Hepatocyte (in vitro differentiated cells): ENCODE results near the gene TBC1D22B. TPM values are rescaled to one million over a fixed set of nuclear protein-coding genes. Genes with fewer than 3 reads are reported as not detected.
A peak's percentile ranks its signal among the peaks of the same experiment; 100 is the strongest.

Experiments used
- DNase-seq: peaks from one replicate; pipeline ENCODE4 v3.0.0-alpha.2; 2016; ENCODE audit warnings: low spot score
- H2AFZ ChIP-seq: fragments of 200-600 bp; sonication (generic); 2 replicates; pipeline ENCODE4 v1.6.0; 2016; ENCODE audit warnings: antibody characterized with exemption, mild to moderate bottlenecking
- H3K27ac ChIP-seq: fragments of 200-600 bp; sonication (generic); 2 replicates; pipeline ENCODE4 v1.5.1; 2016; ENCODE audit warnings: mild to moderate bottlenecking
- H3K27me3 ChIP-seq: fragments of 200-600 bp; sonication (generic); 2 replicates; pipeline ENCODE4 v1.6.1; 2016
- H3K36me3 ChIP-seq: fragments of 200-600 bp; sonication (generic); replicated peaks from 2 replicates; pipeline ENCODE4 v1.5.1; 2016; ENCODE audit warnings: low read depth; ENCODE audit not compliant: insufficient read depth
- H3K4me1 ChIP-seq: fragments of 200-600 bp; sonication (generic); 2 replicates; pipeline ENCODE4 v1.5.1; 2016; ENCODE audit warnings: mild to moderate bottlenecking, moderate library complexity; ENCODE audit not compliant: insufficient read depth
- H3K4me2 ChIP-seq: fragments of 200-600 bp; sonication (generic); 2 replicates; pipeline ENCODE4 v1.6.0; 2016
- H3K4me3 ChIP-seq: fragments of 200-600 bp; sonication (generic); 2 replicates; pipeline ENCODE4 v1.5.1; 2016; ENCODE audit warnings: mild to moderate bottlenecking
- H3K79me2 ChIP-seq: fragments of 200-600 bp; sonication (generic); 2 replicates; pipeline ENCODE4 v1.6.0; 2017; ENCODE audit warnings: mild to moderate bottlenecking
- H3K9me2 ChIP-seq: fragments of 200-600 bp; sonication (generic); replicated peaks from 2 replicates; pipeline ENCODE4 v1.6.0; 2017; ENCODE audit warnings: mild to moderate bottlenecking; ENCODE audit not compliant: insufficient read depth
- H3K9me3 ChIP-seq: fragments of 200-600 bp; sonication (generic); 2 replicates; pipeline ENCODE4 v1.5.1; 2016; ENCODE audit warnings: low read depth, mild to moderate bottlenecking
- H4K20me1 ChIP-seq: fragments of 200-600 bp; sonication (generic); 2 replicates; pipeline ENCODE4 v1.6.0; 2016; ENCODE audit warnings: mild to moderate bottlenecking; ENCODE audit not compliant: insufficient read depth, poor library complexity, severe bottlenecking
- CTCF ChIP-seq: fragments of 200-600 bp; sonication (generic); IDR thresholded peaks from 2 replicates; pipeline ENCODE4 v1.5.1; 2016; ENCODE audit warnings: antibody characterized with exemption, mild to moderate bottlenecking; ENCODE audit not compliant: poor library complexity
- EZH2 ChIP-seq: fragments of 200-600 bp; sonication (generic); IDR thresholded peaks from 2 replicates; pipeline ENCODE4 v1.6.1; 2016; ENCODE audit warnings: antibody characterized with exemption, mild to moderate bottlenecking, borderline replicate concordance
- EZH2phosphoT487 ChIP-seq: fragments of 200-600 bp; sonication (generic); IDR thresholded peaks from one replicate; pipeline ENCODE4 v1.6.1; 2018; ENCODE audit warnings: antibody characterized with exemption, mild to moderate bottlenecking, low read depth, moderate library complexity; ENCODE audit not compliant: unreplicated experiment, severe bottlenecking
- WGBS: methylation state at CpG from one replicate; pipeline ENCODE4 v1.1.6; 2016; ENCODE audit warnings: low lambda C conversion rate; ENCODE audit errors: missing lambda C conversion rate; 5-methylcytosine and 5-hydroxymethylcytosine counted together
- polyA plus RNA-seq: library from polyadenylated mRNA; unstranded; fragments of >200 nt; fragmentation: Nextera tagmentation; extraction: Ambion mirVana; gene quantifications from 2 replicates; pipeline ENCODE4 v1.2.1, GENCODE V29; 2016
- total RNA-seq: library from RNA; depleted of rRNA; stranded (reverse); fragments of >200 nt; gene quantifications from 2 replicates; pipeline ENCODE4 v1.2.3, GENCODE V29; 2014

TBC1D22B gene
- total and polyA plus RNA-seq, 2 experiments from 2014 or later, result 5.2 to 8.2 TPM

GRCh38 chr6:37309046-37309445 is 51.5 kb downstream of the TBC1D22B start:
- WGBS, result 96% methylated on average over 1 of the region's 1 CpG
- no peak for DNase-seq
- Histone ChIP-seq H4K20me1 (no peaks in the 10 kb centered on the region), H3K27me3 (no peaks in the 10 kb centered on the region), H3K4me2 (no peak overlapping the region), H3K36me3 (no peaks in the 10 kb centered on the region), H3K4me3 (no peak overlapping the region), H3K9me2 (no peaks in the 10 kb centered on the region), H3K79me2 (no peaks in the 10 kb centered on the region), H3K4me1 (peaks cover 23% of the 10 kb centered on the region), H2AFZ (no peak overlapping the region), H3K9me3 (no peaks in the 10 kb centered on the region), H3K27ac (no peak overlapping the region)
- no peak for TF ChIP-seq EZH2phosphoT487
- no peak for TF ChIP-seq EZH2
- TF ChIP-seq CTCF, result no peak

DNA sequence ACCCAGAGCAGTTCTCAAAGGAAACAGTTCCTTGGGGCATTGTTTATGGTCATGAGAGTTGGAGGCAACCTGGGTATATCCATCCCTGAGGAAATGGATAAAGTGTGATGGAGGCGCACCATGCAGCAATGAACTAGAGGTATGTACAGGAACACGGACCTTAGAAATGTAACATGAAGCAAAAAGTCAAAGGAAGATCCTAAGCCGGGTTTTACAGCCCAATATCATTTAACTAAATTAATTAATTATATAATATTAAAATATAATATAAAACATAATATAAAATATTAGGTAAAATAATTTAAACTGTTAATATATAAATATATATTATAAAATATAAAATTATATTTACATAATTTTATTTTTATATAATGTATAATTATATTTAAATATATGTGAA is 52.1 kb downstream of the TBC1D22B start:
- TF ChIP-seq EZH2, result no peak
- no peak for TF ChIP-seq CTCF
- no peak for TF ChIP-seq EZH2phosphoT487
- Histone ChIP-seq H4K20me1 (no peaks in the 10 kb centered on the region), H3K4me3 (no peak overlapping the region), H3K79me2 (no peaks in the 10 kb centered on the region), H3K9me2 (no peaks in the 10 kb centered on the region), H3K36me3 (no peaks in the 10 kb centered on the region), H3K4me2 (no peak overlapping the region), H2AFZ (no peak overlapping the region), H3K27me3 (no peaks in the 10 kb centered on the region), H3K27ac (no peak overlapping the region), H3K4me1 (peaks cover 23% of the 10 kb centered on the region), H3K9me3 (no peaks in the 10 kb centered on the region)
- 76% methylated on average over 3 of the region's 3 CpGs for WGBS
- DNase-seq, result no peak

DNA sequence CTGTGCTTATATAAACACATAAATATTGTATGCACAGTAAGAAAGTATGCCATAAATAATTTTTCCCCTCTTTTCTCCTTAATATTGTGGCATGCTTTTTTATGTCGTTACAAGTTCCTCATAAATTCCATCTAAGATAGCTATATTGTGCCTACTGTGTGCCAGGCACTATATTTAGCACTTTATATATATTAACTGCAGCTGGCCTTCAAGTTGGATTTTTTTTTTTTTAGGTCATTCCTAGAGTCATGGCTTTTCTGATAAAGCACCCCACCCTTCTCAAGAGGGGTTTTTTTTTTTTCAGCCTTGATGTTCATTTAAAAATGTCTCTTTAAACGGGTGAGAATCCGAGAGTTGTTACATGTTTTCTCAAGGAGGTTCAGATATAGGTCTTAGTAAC is 53.4 kb downstream of the TBC1D22B start:
- Histone ChIP-seq H3K9me2 (no peaks in the 10 kb centered on the region), H3K4me1 (peaks cover 23% of the 10 kb centered on the region), H2AFZ (no peak overlapping the region), H3K4me2 (no peak overlapping the region), H3K79me2 (no peaks in the 10 kb centered on the region), H3K27me3 (no peaks in the 10 kb centered on the region), H3K9me3 (no peaks in the 10 kb centered on the region), H3K4me3 (no peak overlapping the region), H4K20me1 (no peaks in the 10 kb centered on the region), H3K36me3 (no peaks in the 10 kb centered on the region), H3K27ac (no peak overlapping the region)
- TF ChIP-seq EZH2 (no peak), CTCF (no peak), EZH2phosphoT487 (no peak)
- WGBS, result 78% methylated on average over 3 of the region's 3 CpGs
- no peak for DNase-seq

DNA sequence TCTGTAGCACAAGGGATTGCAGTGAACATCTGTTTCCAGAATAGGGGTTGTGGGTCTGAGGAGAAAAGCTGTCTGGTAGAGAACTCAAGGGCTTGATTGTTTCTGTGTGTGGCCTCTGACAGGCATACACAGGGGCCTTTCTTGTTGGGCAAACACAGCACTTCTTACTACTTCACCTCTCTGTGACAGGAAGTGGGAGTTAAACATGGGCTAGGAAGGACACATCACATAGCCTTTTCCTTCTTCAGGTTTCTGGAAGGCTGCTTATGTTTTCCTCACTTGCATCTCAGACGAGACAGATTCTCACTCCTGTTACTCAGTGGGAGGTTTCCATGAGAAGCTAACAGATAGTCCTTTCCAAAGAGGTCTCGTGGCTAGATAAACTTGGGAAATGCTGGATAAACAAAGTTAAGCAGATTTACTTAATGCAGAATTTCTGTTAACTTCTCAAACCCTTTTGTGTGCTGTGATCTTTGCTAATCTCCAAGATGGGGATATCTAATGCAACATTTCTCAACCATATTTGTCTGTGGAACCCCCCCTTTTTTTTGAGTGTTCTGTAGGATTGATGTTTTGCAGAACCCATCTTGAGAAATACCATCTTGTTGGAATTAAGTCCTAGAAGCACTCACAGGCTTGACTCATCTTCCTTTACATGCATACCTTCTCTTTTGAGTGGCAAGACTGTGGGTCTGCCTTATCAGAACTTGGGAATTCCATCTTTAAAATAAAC is 54.3 kb downstream of the TBC1D22B start:
- no peaks in the 10 kb centered on the region for H3K9me2 ChIP-seq
- H3K9me3 ChIP-seq, result no peaks in the 10 kb centered on the region
- no peaks in the 10 kb centered on the region for H3K36me3 ChIP-seq
- no peaks in the 10 kb centered on the region for H3K27me3 ChIP-seq
- H3K4me3 ChIP-seq, result no peak overlapping the region
- no peaks in the 10 kb centered on the region for H4K20me1 ChIP-seq
- peak; percentile 29 for DNase-seq
- no peak for TF ChIP-seq EZH2phosphoT487
- no peak for TF ChIP-seq CTCF
- TF ChIP-seq EZH2, result no peak
- H2AFZ ChIP-seq, result no peak overlapping the region
- peaks cover 23% of the 10 kb centered on the region for H3K4me1 ChIP-seq
- peak overlapping the region; percentile 63 for H3K27ac ChIP-seq
- no peak overlapping the region for H3K4me2 ChIP-seq
- WGBS, result 55% methylated on average over 2 of the region's 2 CpGs
- no peaks in the 10 kb centered on the region for H3K79me2 ChIP-seq
